Activated gamma-delta T cell treated with anti-CD3 and anti-CD28 coated beads, Interleukin-2, amount 50 U/mL, for 16 hours (primary cell): ENCODE data around the gene CRTAC1.

ENCODE experiments used
- DNase-seq: peaks from one replicate; pipeline ENCODE4 v3.0.0-alpha.2; 2020; ENCODE audit warnings: low read depth

The CRTAC1 gene

GRCh38 chr10:97898429-97898828 is 132.0 kb downstream of the CRTAC1 start:
- DNase-seq = no peak

- DNase-seq = no peak
These were observed 133.6 kb downstream of the CRTAC1 start for GRCh38 chr10:97896756-97897358.

- DNase-seq = no peak
These were observed 134.5 kb downstream of the CRTAC1 start for GRCh38 chr10:97895915-97896314.

- DNase-seq = no peak
These were observed 135.3 kb downstream of the CRTAC1 start for GRCh38 chr10:97895084-97895483.

GRCh38 chr10:97894092-97894491 is 136.3 kb downstream of the CRTAC1 start:
- DNase-seq = no peak

- DNase-seq = no peak
These were observed 137.5 kb downstream of the CRTAC1 start for GRCh38 chr10:97892939-97893338.

- no peak for DNase-seq
These were observed 137.9 kb downstream of the CRTAC1 start for GRCh38 chr10:97892506-97892905.

- no peak for DNase-seq
These were observed 138.8 kb downstream of the CRTAC1 start for GRCh38 chr10:97891497-97892167.

- DNase-seq = no peak
These were observed 140.8 kb downstream of the CRTAC1 start for GRCh38 chr10:97889461-97890265.

GRCh38 chr10:97888641-97889262 is 141.7 kb downstream of the CRTAC1 start:
- DNase-seq = no peak

GRCh38 chr10:97888134-97888533 is 142.3 kb downstream of the CRTAC1 start:
- no peak for DNase-seq

GRCh38 chr10:97887399-97887798 is 143.0 kb downstream of the CRTAC1 start:
- DNase-seq = no peak

GRCh38 chr10:97886286-97886685 is 144.1 kb downstream of the CRTAC1 start:
- no peak for DNase-seq

- DNase-seq = no peak
These were observed 147.3 kb downstream of the CRTAC1 start for GRCh38 chr10:97883092-97883485.

- DNase-seq = no peak
These were observed 148.0 kb downstream of the CRTAC1 start for GRCh38 chr10:97882142-97883091.

GRCh38 chr10:97880109-97880508 is 150.3 kb downstream of the CRTAC1 start:
- no peak for DNase-seq

- DNase-seq = no peak
These were observed 151.2 kb downstream of the CRTAC1 start for GRCh38 chr10:97879241-97879640.

GRCh38 chr10:97876402-97876801 is 154.0 kb downstream of the CRTAC1 start:
- DNase-seq = no peak

- no peak for DNase-seq
These were observed 155.0 kb downstream of the CRTAC1 start for GRCh38 chr10:97875391-97875790.

GRCh38 chr10:97874332-97874731 is 156.1 kb downstream of the CRTAC1 start:
- no peak for DNase-seq

GRCh38 chr10:97873569-97873968 is 156.9 kb downstream of the CRTAC1 start:
- no peak for DNase-seq

- DNase-seq = no peak
These were observed 159.4 kb downstream of the CRTAC1 start for GRCh38 chr10:97870990-97871389.
